Psoas muscle (tissue), 8 donors: ENCODE data around the gene LIN7C. TPM values are rescaled to one million over a fixed set of nuclear protein-coding genes. Genes with fewer than 3 reads are reported as not detected.

Source experiments
- ATAC-seq, 4 donors: fragments of 200-7000 bp; cut with Tn5 transposase; one replicate each; pipeline ENCODE4 v1.9.1; 2020; ENCODE audit warnings: moderate library complexity in 3 of 4, mild to moderate bottlenecking in 2 of 4
- DNase-seq, 2 donors: peaks; one replicate each; pipeline ENCODE4 v3.0.0-alpha.2; 2020
- H3K27ac ChIP-seq: fragments of 200-600 bp; one replicate; pipeline ENCODE4 v1.8.0; 2022
- H3K27me3 ChIP-seq, 3 donors: fragments of 200-600 bp in 1 of 3; one replicate each; pipeline versions ENCODE4 v1.6.1 to v1.8.0; 2013 to 2022; ENCODE audit warnings: low read length in 2 of 3, mild to moderate bottlenecking in 2 of 3, moderate library complexity in 1 of 3; ENCODE audit not compliant: insufficient read depth in 3 of 3
- H3K36me3 ChIP-seq, 2 donors: fragments of 200-600 bp in 1 of 2; one replicate each; pipeline versions ENCODE4 v1.6.1 to v1.8.0; 2013 to 2022; ENCODE audit warnings: low read depth in 1 of 2, mild to moderate bottlenecking in 1 of 2, moderate library complexity in 1 of 2; ENCODE audit not compliant: insufficient read depth in 1 of 2
- H3K4me1 ChIP-seq: fragments of 200-600 bp; one replicate; pipeline ENCODE4 v1.8.0; 2022
- H3K4me3 ChIP-seq: fragments of 200-600 bp; one replicate; pipeline ENCODE4 v1.8.0; 2022; ENCODE audit warnings: mild to moderate bottlenecking
- H3K9me3 ChIP-seq: fragments of 200-600 bp; one replicate; pipeline ENCODE4 v1.8.0; 2022
- WGBS, 3 donors: extraction: QIAGEN DNeasy Blood & Tissue Kit; methylation state at CpG; one replicate each; pipeline versions ENCODE4 v1.1.6 to v1.1.7; 2013; 5-methylcytosine and 5-hydroxymethylcytosine counted together
- intact Hi-C, 2 donors: fragments of 100-400 bp; cut with DNase I; formaldehyde crosslinking; loops; one replicate each; pipeline versions ENCODE4 v1.11.0 to v1.14.2; 2022
- long read RNA-seq, 2 donors: library from polyadenylated mRNA; unstranded; transcript quantifications; one replicate each; pipeline ENCODE4 v2.0.0, GENCODE V29; 2021
- polyA plus RNA-seq, 3 donors: library from polyadenylated mRNA; stranded (reverse); fragments of 200-250 nt; gene quantifications; one replicate each; pipeline ENCODE4 v1.2.3, GENCODE V29; 2013
- total RNA-seq, 4 donors: library from RNA; stranded (reverse); fragmentation: NEBNext Ultra II Directional in 2 of 4; extraction: Animal tissue kit (Norgen Biotek cat#: 25700) in 2 of 4; gene quantifications; one replicate each; pipeline versions ENCODE4 v1.2.1 to v1.2.4, GENCODE V29; 2021 to 2023
- TF ChIP-seq, protein P1 (sequence below): fragments of 200-600 bp; IDR thresholded peaks from one replicate; pipeline ENCODE4 v1.8.0; 2022; ENCODE audit warnings: antibody characterized with exemption
- donor health status: healthy with polysubstance abuse.
- donor health status: DM: no; HTN: no; CAD: no; lungs with moderate emphysema.
- donor health status: Bipolar disorder and iron deficiency.
- donor health status: healthy.
- donor health status: DM: yes; HTN: yes; CAD: no.
- donor health status: DM: no; HTN: no; CAD: no.
- donor health status: DM: no; HTN: no; CAD: no.
- donor health status: DM: yes; HTN: yes; CAD: no.

The LIN7C gene, protein sequence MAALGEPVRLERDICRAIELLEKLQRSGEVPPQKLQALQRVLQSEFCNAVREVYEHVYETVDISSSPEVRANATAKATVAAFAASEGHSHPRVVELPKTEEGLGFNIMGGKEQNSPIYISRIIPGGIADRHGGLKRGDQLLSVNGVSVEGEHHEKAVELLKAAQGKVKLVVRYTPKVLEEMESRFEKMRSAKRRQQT
- total RNA-seq = 10 to 100 TPM; 13.1 to 18.9 (median 14.7) TPM
- polyA plus RNA-seq = 1 to 10 TPM; 4.2 to 5.1 (median 5.0) TPM
- long read RNA-seq, donor 1, full-length matches to known transcripts = 18 of 23 reads
- long read RNA-seq, donor 1, partial matches to known transcripts = 3 of 23 reads
- long read RNA-seq, donor 1, other reads (novel, unspliced or antisense) = 2 of 23 reads
- long read RNA-seq, donor 2, full-length matches to known transcripts = 24 of 32 reads
- long read RNA-seq, donor 2, partial matches to known transcripts = 3 of 32 reads
- long read RNA-seq, donor 2, other reads (novel, unspliced or antisense) = 5 of 32 reads

DNA sequence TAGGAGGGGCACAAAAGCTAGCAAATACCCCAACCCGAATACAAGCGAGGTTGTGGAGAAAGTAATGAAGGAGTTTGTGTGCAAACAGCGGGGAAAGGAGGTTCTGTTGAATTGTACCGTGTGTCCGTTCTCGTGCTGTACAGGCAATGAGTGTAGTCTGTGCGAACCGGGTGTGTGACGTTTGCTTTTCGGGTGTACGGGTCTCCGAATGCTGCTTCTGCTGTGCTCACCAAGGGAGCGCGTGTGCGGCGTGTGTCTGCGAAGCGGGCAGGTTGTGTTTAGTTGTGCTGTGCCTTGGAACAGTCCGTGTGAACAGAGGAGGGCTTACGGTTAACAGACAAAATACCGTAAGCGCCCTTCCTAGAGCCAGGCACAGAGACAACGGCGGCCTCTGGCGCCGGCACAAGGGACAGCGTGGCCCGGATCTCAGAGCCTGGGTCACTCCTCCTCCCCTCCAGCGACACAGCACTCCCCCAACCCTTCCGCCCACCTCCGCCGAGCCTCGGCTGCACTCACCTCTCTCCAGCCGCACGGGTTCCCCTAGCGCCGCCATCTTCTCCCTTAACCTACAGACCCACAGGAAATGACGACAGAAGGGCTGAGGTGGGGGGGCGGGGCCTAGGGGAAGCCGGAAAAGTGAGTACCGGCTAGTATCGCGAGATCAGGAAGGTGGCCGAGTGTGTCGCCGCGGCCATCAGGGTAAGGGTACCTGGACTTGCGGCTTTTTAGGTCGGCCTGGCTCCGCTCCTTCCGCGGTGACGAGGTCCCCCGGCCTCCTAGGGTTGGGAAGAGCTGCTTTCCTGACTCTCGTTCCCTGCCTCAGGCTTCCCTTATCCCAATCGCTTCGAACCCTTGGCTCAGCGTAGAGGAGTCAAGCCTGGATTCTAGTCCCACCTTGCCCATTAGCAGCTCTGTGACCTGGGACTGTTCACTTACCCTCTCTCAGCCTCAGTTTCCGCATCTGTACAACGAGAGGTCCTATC lies at the start of gene LIN7C:
Gene LIN7C (minus strand): TSS at position 570 of the 983 bp plus-strand sequence. CDS start 17 bp downstream, at position 553.
- peaks cover 3 to 9% of the 10 kb centered on the region in 2 donors for H3K36me3 ChIP-seq
- no peaks in the 10 kb centered on the region for H3K9me3 ChIP-seq
- DNase-seq (peak; percentile 96 to 97), ATAC-seq (peak; percentile 99)
- no peaks in the 10 kb centered on the region for H3K27me3 ChIP-seq
- WGBS, 3 donors = 0 to 1% (median 0%) methylated on average over 60 of the region's 60 CpGs
- peak within 1 kb of the TSS; percentile 89 for H3K4me3 ChIP-seq
- TF ChIP-seq, protein P1, sequence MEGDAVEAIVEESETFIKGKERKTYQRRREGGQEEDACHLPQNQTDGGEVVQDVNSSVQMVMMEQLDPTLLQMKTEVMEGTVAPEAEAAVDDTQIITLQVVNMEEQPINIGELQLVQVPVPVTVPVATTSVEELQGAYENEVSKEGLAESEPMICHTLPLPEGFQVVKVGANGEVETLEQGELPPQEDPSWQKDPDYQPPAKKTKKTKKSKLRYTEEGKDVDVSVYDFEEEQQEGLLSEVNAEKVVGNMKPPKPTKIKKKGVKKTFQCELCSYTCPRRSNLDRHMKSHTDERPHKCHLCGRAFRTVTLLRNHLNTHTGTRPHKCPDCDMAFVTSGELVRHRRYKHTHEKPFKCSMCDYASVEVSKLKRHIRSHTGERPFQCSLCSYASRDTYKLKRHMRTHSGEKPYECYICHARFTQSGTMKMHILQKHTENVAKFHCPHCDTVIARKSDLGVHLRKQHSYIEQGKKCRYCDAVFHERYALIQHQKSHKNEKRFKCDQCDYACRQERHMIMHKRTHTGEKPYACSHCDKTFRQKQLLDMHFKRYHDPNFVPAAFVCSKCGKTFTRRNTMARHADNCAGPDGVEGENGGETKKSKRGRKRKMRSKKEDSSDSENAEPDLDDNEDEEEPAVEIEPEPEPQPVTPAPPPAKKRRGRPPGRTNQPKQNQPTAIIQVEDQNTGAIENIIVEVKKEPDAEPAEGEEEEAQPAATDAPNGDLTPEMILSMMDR = no peak
- H3K4me1 ChIP-seq = peaks cover 46% of the 10 kb centered on the region
- H3K27ac ChIP-seq = peak within 1 kb of the TSS; percentile 94
- intact Hi-C loops = loop anchor here in 1 of 2 donors (2.0 to 5.0 kb wide), 2 partner anchors 34 to 601 kb away; partner anchors contain the start of genes KIF18A, LGR4 and METTL15

DNA sequence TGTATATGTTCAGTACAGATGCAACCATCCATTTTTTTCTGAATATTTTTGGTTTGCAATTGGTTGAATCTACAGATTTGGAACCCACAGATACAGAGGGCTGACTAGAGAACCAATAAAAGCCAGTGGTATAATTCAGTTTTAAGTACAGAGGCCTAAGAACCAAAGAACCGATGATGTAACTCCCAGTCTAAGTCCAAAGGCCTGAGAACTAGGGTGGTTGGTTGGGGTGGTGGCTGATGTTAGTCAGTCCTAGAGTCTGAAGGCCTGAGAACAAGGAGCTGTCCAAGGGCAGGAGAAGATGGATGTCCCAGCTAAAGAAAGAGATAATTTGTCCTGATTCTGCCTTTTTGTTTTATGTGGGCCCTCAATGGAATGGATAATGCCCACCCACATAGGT lies 48.7 kb upstream of the LIN7C start:
- Histone ChIP-seq H3K4me1 (peaks cover 5% of the 10 kb centered on the region), H3K9me3 (no peaks in the 10 kb centered on the region), H3K36me3 (no peaks in the 10 kb centered on the region), H3K4me3 (no peak overlapping the region), H3K27ac (no peak overlapping the region), H3K27me3 (no peaks in the 10 kb centered on the region)
- intact Hi-C loops = no loop called here
- DNase-seq (no peak), ATAC-seq (no peak)
- TF ChIP-seq, protein P1 = no peak
- 92 to 93% (median 93%) methylated on average over 1 of the region's 1 CpG for WGBS, 3 donors

DNA sequence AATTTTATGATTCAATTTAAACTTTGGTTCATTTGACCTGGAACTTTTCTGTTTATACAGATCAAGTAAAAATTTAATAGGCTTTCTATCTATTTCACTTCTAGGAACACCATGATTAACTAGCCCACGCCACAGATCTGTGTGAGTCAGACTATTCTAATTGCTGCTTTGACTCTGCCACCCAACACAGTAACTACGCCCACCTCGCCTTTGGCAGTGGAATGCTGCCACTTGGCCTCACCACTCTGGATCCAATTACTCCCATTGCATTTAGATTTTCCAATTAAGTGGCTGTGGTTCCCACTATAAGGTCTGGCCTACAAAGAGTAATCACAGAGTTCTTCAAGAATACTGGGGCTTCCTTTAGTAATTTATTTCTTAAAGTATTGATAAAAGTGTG lies 46.6 kb upstream of the LIN7C start:
- H3K4me3 ChIP-seq = no peak overlapping the region
- WGBS, 3 donors = 31 to 40% (median 33%) methylated on average over 3 of the region's 3 CpGs
- intact Hi-C loops = no loop called here

DNA sequence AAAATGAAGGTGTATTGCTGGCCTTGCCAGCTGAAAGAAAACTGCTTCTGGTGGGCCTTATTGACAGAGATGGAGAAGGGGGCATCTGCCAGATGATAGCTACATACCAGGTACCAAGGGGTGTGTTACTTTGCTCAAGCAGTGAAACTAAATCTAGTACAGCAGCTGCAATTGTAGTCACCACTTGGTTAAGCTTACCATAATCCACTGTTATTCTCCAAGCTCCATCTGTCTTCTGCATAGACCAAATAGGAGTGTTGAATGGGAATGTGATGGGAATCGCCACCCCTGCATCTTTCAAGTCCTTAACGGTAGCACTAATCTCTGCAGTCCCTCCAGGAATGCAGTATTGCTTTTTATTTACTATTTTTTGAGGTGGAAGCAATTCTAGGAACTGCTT lies 45.8 kb upstream of the LIN7C start:
- H3K36me3 ChIP-seq = no peaks in the 10 kb centered on the region
- no peak for DNase-seq
- no peak overlapping the region for H3K27ac ChIP-seq
- intact Hi-C loops = no loop called here
- no peak for ATAC-seq
- no peaks in the 10 kb centered on the region for H3K27me3 ChIP-seq
- no peaks in the 10 kb centered on the region for H3K9me3 ChIP-seq
- H3K4me3 ChIP-seq = no peak overlapping the region
- TF ChIP-seq, protein P1 = no peak
- peaks cover 5% of the 10 kb centered on the region for H3K4me1 ChIP-seq
- 71 to 81% (median 72%) methylated on average over 2 of the region's 2 CpGs for WGBS, 3 donors

More for the DNA sequence above, 46.6 kb upstream of the LIN7C start:
- Histone ChIP-seq H3K9me3 (no peaks in the 10 kb centered on the region), H3K27me3 (no peaks in the 10 kb centered on the region), H3K27ac (no peak overlapping the region), H3K36me3 (no peaks in the 10 kb centered on the region), H3K4me1 (peaks cover 5% of the 10 kb centered on the region)
- TF ChIP-seq, protein P1 = no peak
- peak in 2 of 4 donors; percentile 62 to 71 for ATAC-seq
- DNase-seq = no peak
